GM12878 (cell line): ENCODE measurements around the gene DOCK1. TPM values are rescaled to one million over a fixed set of nuclear protein-coding genes. Genes with fewer than 3 reads are reported as not detected.

Experiments used
- ATAC-seq: fragments of 200-7000 bp; cut with Tn5 transposase; 3 replicates; pipeline ENCODE4 v1.9.1; 2020; ENCODE audit warnings: mild to moderate bottlenecking, moderate library complexity
- BruUV-seq: library from RNA; stranded (reverse); fragments of 400-500 nt; replicated peaks from 2 replicates; lab custom pipeline; 2021; lab: Mats Ljungman, UMichigan
- CTCF ChIA-PET: fragments of 300-600 bp; sonication (Branson Sonifier 250); formaldehyde crosslinking; extraction: SDS; loops from one replicate; lab custom pipeline; 2021; ENCODE audit warnings: inconsistent platforms; lab: Yijun Ruan, JAX
- POLR2A ChIA-PET: fragments of 350-600 bp; formaldehyde crosslinking; extraction: SDS; loops from one replicate; lab custom pipeline; 2021; ENCODE audit warnings: inconsistent platforms; lab: Charles Lee
- RAD21 ChIA-PET: fragments of 300-600 bp; sonication (Branson Sonifier 250); formaldehyde crosslinking; loops from one replicate; lab custom pipeline; 2023; ENCODE audit warnings: antibody characterized with exemption; ENCODE audit not compliant: unreplicated experiment; lab: Charles Lee
- SMC1A ChIA-PET: fragments of 300-600 bp; sonication (Branson Sonifier 250); formaldehyde crosslinking; loops from one replicate; lab custom pipeline; 2023; ENCODE audit not compliant: unreplicated experiment, uncharacterized antibody; lab: Charles Lee
- DNase-seq: peaks from one replicate; pipeline ENCODE4 v3.0.0-alpha.2; 2011; ENCODE audit warnings: low read depth, low spot score
- FAIRE-seq: peaks from 3 replicates; lab custom pipeline; 2011; peaks lifted over from hg19 to GRCh38; lab: Jason Lieb, UNC
- H2AFZ ChIP-seq: 2 replicates; pipeline ENCODE4 v1.6.0; 2011; ENCODE audit warnings: low read depth, low read length, control low read depth; ENCODE audit not compliant: control insufficient read depth
- H3K27ac ChIP-seq: 2 replicates; pipeline ENCODE4 v1.5.1; 2011; ENCODE audit warnings: control low read depth; ENCODE audit not compliant: control insufficient read depth, insufficient read depth
- H3K27me3 ChIP-seq, 2 experiments: replicated peaks in 1 of 2; 2 replicates each; pipeline versions ENCODE4 v1.6.0 to v1.6.1; 2011; ENCODE audit warnings: low read length in 1 of 2; ENCODE audit not compliant: control insufficient read depth in 2 of 2, insufficient read depth in 2 of 2
- H3K36me3 ChIP-seq, 2 experiments: 2 replicates each; pipeline ENCODE4 v1.5.1; 2011; ENCODE audit warnings: low read length in 1 of 2; ENCODE audit not compliant: control insufficient read depth in 2 of 2, insufficient read depth in 2 of 2
- H3K4me1 ChIP-seq: 2 replicates; pipeline ENCODE4 v1.6.1; 2011; ENCODE audit warnings: mild to moderate bottlenecking, low read length, moderate library complexity, mixed read lengths; ENCODE audit not compliant: control insufficient read depth, insufficient read depth
- H3K4me2 ChIP-seq: 2 replicates; pipeline ENCODE4 v1.6.0; 2011; ENCODE audit warnings: control low read depth; ENCODE audit not compliant: control insufficient read depth, insufficient read depth
- H3K4me3 ChIP-seq: fragments of 200-600 bp; sonication (generic); 2 replicates; pipeline ENCODE4 v1.5.1; 2016
- H3K79me2 ChIP-seq: 2 replicates; pipeline ENCODE4 v1.6.0; 2011; ENCODE audit warnings: low read length; ENCODE audit not compliant: control insufficient read depth, insufficient read depth
- H3K9ac ChIP-seq: 2 replicates; pipeline ENCODE4 v1.8.0; 2011; ENCODE audit warnings: low read length, control low read depth, mixed read lengths; ENCODE audit not compliant: control insufficient read depth, insufficient read depth
- H3K9me3 ChIP-seq: replicated peaks from 3 replicates; pipeline ENCODE4 v1.5.1; 2011; ENCODE audit warnings: mild to moderate bottlenecking, low read length; ENCODE audit not compliant: control insufficient read depth, insufficient read depth
- H4K20me1 ChIP-seq: 2 replicates; pipeline ENCODE4 v1.6.0; 2011; ENCODE audit not compliant: control insufficient read depth, insufficient read depth
- ATF2 ChIP-seq: IDR thresholded peaks from 2 replicates; pipeline ENCODE4 v1.6.1; 2012; ENCODE audit warnings: low read length, inconsistent platforms
- BHLHE40 ChIP-seq, 2 experiments: fragments of 450-650 bp in 1 of 2; IDR thresholded peaks; 2 replicates each; pipeline ENCODE4 v1.6.1; 2011 to 2017; ENCODE audit warnings: low read depth in 2 of 2, borderline replicate concordance in 1 of 2, improper control_type of control experiment in 1 of 2, low read length in 1 of 2, mild to moderate bottlenecking in 1 of 2
- BRCA1 ChIP-seq: IDR thresholded peaks from 2 replicates; pipeline ENCODE4 v1.6.1; 2011; ENCODE audit warnings: low read depth, low read length, improper control_type of control experiment
- CBX3 ChIP-seq: fragments of 200-600 bp; sonication (generic); IDR thresholded peaks from 2 replicates; pipeline ENCODE4 v1.6.1; 2016; ENCODE audit warnings: low read depth, borderline replicate concordance
- EGR1 ChIP-seq, 2 experiments: IDR thresholded peaks; 1 replicate in 1 of 2; 2 replicates in 1 of 2; pipeline ENCODE4 v1.6.1; 2011 to 2012; ENCODE audit warnings: low read depth in 2 of 2, low read length in 2 of 2, borderline replicate concordance in 1 of 2, mild to moderate bottlenecking in 1 of 2, moderate library complexity in 1 of 2
- ESRRA ChIP-seq: IDR thresholded peaks from 2 replicates; pipeline ENCODE4 v1.6.1; 2012; ENCODE audit warnings: mild to moderate bottlenecking, low read length, improper control_type of control experiment
- FOXK2 ChIP-seq: fragments of 450-650 bp; IDR thresholded peaks from 2 replicates; pipeline ENCODE4 v1.6.1; 2017; ENCODE audit warnings: mild to moderate bottlenecking, moderate library complexity
- MEF2B ChIP-seq: fragments of 450-650 bp; IDR thresholded peaks from 2 replicates; pipeline ENCODE4 v1.6.1; 2018; ENCODE audit warnings: mild to moderate bottlenecking, moderate library complexity; ENCODE audit not compliant: partially characterized antibody, poor library complexity, severe bottlenecking
- NFYA ChIP-seq: IDR thresholded peaks from 2 replicates; pipeline ENCODE4 v1.6.1; 2011; ENCODE audit warnings: low read depth, mild to moderate bottlenecking, low read length, improper control_type of control experiment, borderline replicate concordance
- SKIL ChIP-seq: fragments of 450-650 bp; IDR thresholded peaks from 2 replicates; pipeline ENCODE4 v1.6.1; 2017; ENCODE audit warnings: mild to moderate bottlenecking, low read depth, inconsistent platforms; ENCODE audit not compliant: poor library complexity, severe bottlenecking
- SRF ChIP-seq, 2 experiments: IDR thresholded peaks; 2 replicates each; pipeline ENCODE4 v1.6.1; 2011; ENCODE audit warnings: low read depth in 2 of 2, low read length in 2 of 2, mild to moderate bottlenecking in 1 of 2, moderate library complexity in 1 of 2
- WRNIP1 ChIP-seq: IDR thresholded peaks from 2 replicates; pipeline ENCODE4 v1.6.1; 2011; ENCODE audit warnings: low read depth, low read length, improper control_type of control experiment, borderline replicate concordance
- YBX1 ChIP-seq: fragments of 450-650 bp; IDR thresholded peaks from 2 replicates; pipeline ENCODE4 v1.6.1; 2016; ENCODE audit warnings: antibody characterized with exemption
- ZBTB11 ChIP-seq: fragments of 450-650 bp; formaldehyde crosslinking; IDR thresholded peaks from 2 replicates; pipeline ENCODE4 v1.5.0; 2022; ENCODE audit warnings: mild to moderate bottlenecking, missing genetic modification characterization
- ZNF217 ChIP-seq: fragments of 450-650 bp; IDR thresholded peaks from 2 replicates; pipeline ENCODE4 v1.6.1; 2017; ENCODE audit warnings: antibody characterized with exemption, mild to moderate bottlenecking
- WGBS: methylation state at CpG from one replicate; pipeline ENCODE4 v1.1.6; 2016; ENCODE audit warnings: low lambda C conversion rate; ENCODE audit not compliant: insufficient replicate concordance, insufficient coverage; ENCODE audit errors: missing lambda C conversion rate; 5-methylcytosine and 5-hydroxymethylcytosine counted together
- in situ Hi-C: fragments of 300-500 bp; cut with MboI; formaldehyde crosslinking; loops from 9 replicates; pipeline ENCODE4 v1.14.3; 2018; ENCODE audit warnings: mixed read lengths
- intact Hi-C: fragments of 100-400 bp; cut with micrococcal nuclease; formaldehyde crosslinking; loops from one replicate; pipeline ENCODE4 v1.14.2; 2022; ENCODE audit not compliant: unreplicated experiment
- polyA plus RNA-seq, 11 experiments: library from polyadenylated mRNA; depleted of rRNA in 4 of 11; unstranded in 6 of 11; stranded (reverse) in 5 of 11; fragments of >200 nt; fragmentation: Nextera tagmentation in 4 of 11; fragmentation: Illumina TruSeq in 1 of 11; extraction: Ambion mirVana in 4 of 11; extraction: Trizol in 1 of 11; gene quantifications; 1 replicate in 1 of 11; 2 replicates in 10 of 11; pipeline versions ENCODE4 v1.2.1 to v1.2.3, GENCODE V29; 2011 to 2016; ENCODE audit warnings: inconsistent platforms in 2 of 11, missing spikeins in 2 of 11, low read depth in 1 of 11
- total RNA-seq, 4 experiments: library from RNA; depleted of rRNA in 3 of 4; stranded (reverse); fragments of >200 nt in 3 of 4; fragmentation: Illumina TruSeq in 1 of 4; extraction: Trizol in 1 of 4; gene quantifications; 2 replicates each; pipeline versions ENCODE4 v1.2.1 to v1.2.3, GENCODE V29; 2013 to 2021

DOCK1 gene
- total and polyA plus RNA-seq, 10 of the 15 experiments (the other 5 are each of a cell fraction or from before 2014, with no cell fraction given) = 0.05 to 0.18 TPM; not detected in 8

GRCh38 chr10:127196282-127197153, 291.3 kb downstream of the DOCK1 start, which contains the start of gene INSYN2A:
TSS of gene INSYN2A (minus strand) at chr10:127196591. CDS start at chr10:127176395, 20,196 bp downstream.
- Histone ChIP-seq H3K27me3 (no peaks in the 10 kb centered on the region), H4K20me1 (no peaks in the 10 kb centered on the region), H3K9me3 (no peaks in the 10 kb centered on the region), H3K79me2 (no peaks in the 10 kb centered on the region), H3K36me3 (no peaks in the 10 kb centered on the region), H3K4me1 (no peaks in the 10 kb centered on the region), H3K4me3 (no peak within 1 kb of the TSS), H2AFZ (no peak within 1 kb of the TSS), H3K4me2 (no peak within 1 kb of the TSS), H3K9ac (no peak within 1 kb of the TSS), H3K27ac (no peak within 1 kb of the TSS)
- no peak for FAIRE-seq
- no peak for ATAC-seq
- in situ Hi-C loops = no loop called here
- DNase-seq = no peak
- no TSS peak for BruUV-seq
- ChIA-PET SMC1A (no interaction called here), CTCF (no interaction called here), RAD21 (no interaction called here), POLR2A (no interaction called here)
- WGBS = 48% methylated on average over 23 of the region's 81 CpGs
- intact Hi-C loops = no loop called here
- TF ChIP-seq MEF2B (no peak), WRNIP1 (no peak), ESRRA (no peak), ATF2 (no peak), BRCA1 (no peak), ZBTB11 (CRISPR knock-in tag) (no peak), BHLHE40 (IDR thresholded peaks at IDR 0.05; ENCODE audit: borderline replicate concordance in 1 of 2, low read depth in 2 of 2, low read length in 1 of 2) (no peak), SRF (IDR thresholded peaks at IDR 0.05; ENCODE audit: low read depth in 2 of 2, low read length in 2 of 2) (no peak), EGR1 (IDR thresholded peaks at IDR 0.05; ENCODE audit: borderline replicate concordance in 1 of 2, low read depth in 2 of 2, low read length in 2 of 2) (no peak), NFYA (no peak), SKIL (no peak), CBX3 (no peak), FOXK2 (no peak), ZNF217 (no peak), YBX1 (no peak)
